Adrenal gland (tissue), 12 donors: ENCODE results near the gene MAP3K14. TPM values are rescaled to one million over a fixed set of nuclear protein-coding genes. Genes with fewer than 3 reads are reported as not detected.

Experiments
- DNase-seq, 7 donors: peaks; one replicate each; pipeline ENCODE4 v3.0.0-alpha.2; 2019 to 2020
- H3K27ac ChIP-seq, 5 donors: fragments of 200-600 bp; sonication (generic) in 4 of 5; 1 replicate in 3 of 5; 2 replicates in 2 of 5; pipeline versions ENCODE4 v1.5.1 to v1.8.0; 2016 to 2020; ENCODE audit warnings: mild to moderate bottlenecking in 1 of 5
- H3K27me3 ChIP-seq: fragments of 200-600 bp; 2 replicates; pipeline ENCODE4 v1.8.0; 2021
- H3K36me3 ChIP-seq, 2 donors: fragments of 200-600 bp; replicated peaks in 1 of 2; 1 replicate in 1 of 2; 2 replicates in 1 of 2; pipeline versions ENCODE4 v1.5.1 to v1.8.0; 2018 to 2022
- H3K4me1 ChIP-seq, 2 donors: fragments of 200-600 bp; replicated peaks in 1 of 2; 1 replicate in 1 of 2; 2 replicates in 1 of 2; pipeline versions ENCODE4 v1.5.1 to v1.8.0; 2018 to 2021
- H3K4me3 ChIP-seq, 4 donors: fragments of 200-600 bp; sonication (generic) in 3 of 4; one replicate each; pipeline ENCODE4 v1.5.1; 2016 to 2018
- H3K9me3 ChIP-seq, 3 donors: fragments of 200-600 bp; sonication (generic) in 1 of 3; replicated peaks in 1 of 3; 1 replicate in 2 of 3; 2 replicates in 1 of 3; pipeline versions ENCODE4 v1.5.1 to v1.8.0; 2016 to 2021
- CTCF ChIP-seq, 6 experiments: fragments of 450-650 bp in 4 of 6; fragments of 200-600 bp in 2 of 6; sonication (generic) in 1 of 6; IDR thresholded peaks; 1 replicate in 5 of 6; 2 replicates in 1 of 6; pipeline versions ENCODE4 v1.5.1 to v1.8.0; 2016 to 2021; ENCODE audit warnings: antibody characterized with exemption in 6 of 6, mild to moderate bottlenecking in 2 of 6, moderate library complexity in 1 of 6
- POLR2A ChIP-seq, 2 donors: fragments of 450-650 bp; IDR thresholded peaks; one replicate each; pipeline ENCODE4 v1.6.1; 2017; ENCODE audit warnings: antibody characterized with exemption in 2 of 2, mild to moderate bottlenecking in 2 of 2, moderate library complexity in 1 of 2
- WGBS, 4 donors: extraction: QIAGEN DNeasy Blood & Tissue Kit in 2 of 4; methylation state at CpG; one replicate each; pipeline versions ENCODE4 v1.1.5 to v1.1.7; 2013 to 2017; 5-methylcytosine and 5-hydroxymethylcytosine counted together
- intact Hi-C, 2 donors: fragments of 100-400 bp; cut with DNase I; formaldehyde crosslinking; loops; one replicate each; pipeline versions ENCODE4 v1.14.1 to v1.15.0; 2022 to 2023
- polyA plus RNA-seq, 3 donors: library from polyadenylated mRNA; stranded (reverse); fragments of 200-250 nt in 2 of 3; fragments of 350-450 nt in 1 of 3; fragmentation: Illumina TruSeq in 1 of 3; extraction: RNeasy Lipid Tissue Mini Kit (QIAGEN cat#74804) in 1 of 3; gene quantifications; one replicate each; pipeline ENCODE4 v1.2.3, GENCODE V29; 2013 to 2014
- total RNA-seq, 9 donors: library from RNA; depleted of rRNA in 4 of 9; stranded (reverse); fragments of >200 nt in 4 of 9; fragments of 120-200 nt in 1 of 9; fragmentation: NEBNext Ultra II Directional in 1 of 9; extraction: Animal tissue kit (Norgen Biotek cat#: 25700) in 1 of 9; gene quantifications; one replicate each; pipeline versions ENCODE4 v1.1.0 to v1.2.4, GENCODE V29; 2013 to 2023
- donor health status: healthy with polysubstance abuse.
- donor health status: Bipolar disorder and iron deficiency.
- donor health status: DM: yes; HTN: yes; CAD: no.
- donor health status: DM: no; HTN: no; CAD: no.
- donor health status: DM: no; HTN: no; CAD: no.
- donor health status: DM: yes; HTN: yes; CAD: no.

Gene MAP3K14
- total and polyA plus RNA-seq, 12 donors = 2.4 to 14.7 (median 7.2) TPM

- DNase-seq = peak in 1 of 7 donors; percentile 23
- intact Hi-C loops = loop anchor here in 1 of 2 donors (5.0 to 10.0 kb wide), 2 partner anchors 163 to 611 kb away; no protein-coding TSS in a partner anchor
- Histone ChIP-seq H3K27me3 (no peaks in the 10 kb centered on the region), H3K36me3 (no peaks in the 10 kb centered on the region), H3K9me3 (no peaks in the 10 kb centered on the region), H3K27ac (peak overlapping the region in 1 of 5 donors; percentile 44), H3K4me3 (no peak overlapping the region), H3K4me1 (peaks cover 0 to 15% of the 10 kb centered on the region in 2 donors)
- TF ChIP-seq POLR2A (IDR thresholded peaks at IDR 0.05) (no peak), CTCF (IDR thresholded peaks at IDR 0.05) (no peak)
- WGBS, 4 donors = 74 to 81% (median 77%) methylated on average over 5 to 12 of the region's 12 CpGs
Observed at GRCh38 chr17:45223539-45224528, 93.0 kb downstream of the MAP3K14 start.

DNA sequence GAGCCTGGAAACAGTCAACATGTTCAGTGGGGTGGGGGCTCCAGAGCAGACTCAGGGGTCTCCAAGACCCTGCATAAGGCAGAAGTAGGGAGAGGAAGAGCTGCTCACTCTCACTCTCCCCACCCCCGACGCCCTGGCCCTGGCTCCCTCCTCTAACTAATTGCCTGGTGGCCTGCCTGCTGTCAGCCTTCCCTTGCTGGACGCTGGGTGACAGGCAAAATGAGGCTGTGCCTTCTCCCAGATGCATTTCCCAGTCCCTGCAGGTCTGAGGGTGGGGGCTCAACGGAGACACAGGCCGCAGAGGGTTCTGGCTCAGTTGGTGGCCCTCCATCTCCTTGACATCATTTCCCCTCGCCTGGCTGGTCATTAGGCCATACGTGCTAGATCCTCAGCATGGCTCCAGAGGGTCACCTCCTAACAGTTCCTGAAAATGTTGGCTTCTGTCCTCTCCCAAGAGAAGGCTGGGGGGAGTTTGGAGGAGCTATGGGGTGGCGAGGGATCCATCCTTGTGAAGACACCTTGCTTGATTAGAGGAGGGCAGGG lies 93.8 kb downstream of the MAP3K14 start:
- WGBS, 4 donors = 57 to 71% (median 68%) methylated on average over 4 to 8 of the region's 8 CpGs
- H3K4me1 ChIP-seq = peaks cover 0 to 14% of the 10 kb centered on the region in 2 donors
- no peak for TF ChIP-seq CTCF (IDR thresholded peaks at IDR 0.05)
- TF ChIP-seq POLR2A (IDR thresholded peaks at IDR 0.05) = no peak
- no peaks in the 10 kb centered on the region for H3K27me3 ChIP-seq
- no peaks in the 10 kb centered on the region for H3K9me3 ChIP-seq
- DNase-seq = peak in 1 of 7 donors; percentile 19
- peak overlapping the region in 1 of 5 donors; percentile 44 for H3K27ac ChIP-seq
- H3K36me3 ChIP-seq = no peaks in the 10 kb centered on the region
- H3K4me3 ChIP-seq = peak overlapping the region in 1 of 4 donors; percentile 79
- intact Hi-C loops = loop anchor here in 1 of 2 donors (5.0 to 10.0 kb wide), 2 partner anchors 164 to 612 kb away; no protein-coding TSS in a partner anchor

GRCh38 chr17:45222289-45222995 lies 94.4 kb downstream of the MAP3K14 start:
- Histone ChIP-seq H3K27ac (peak overlapping the region in 1 of 5 donors; percentile 44), H3K27me3 (no peaks in the 10 kb centered on the region), H3K36me3 (no peaks in the 10 kb centered on the region), H3K4me1 (peaks cover 0 to 8% of the 10 kb centered on the region in 2 donors), H3K9me3 (no peaks in the 10 kb centered on the region), H3K4me3 (peak overlapping the region in 1 of 4 donors; percentile 79)
- TF ChIP-seq CTCF (IDR thresholded peaks at IDR 0.05) (no peak), POLR2A (IDR thresholded peaks at IDR 0.05) (no peak)
- intact Hi-C loops = loop anchor here in 1 of 2 donors (5.0 to 10.0 kb wide), 2 partner anchors 165 to 612 kb away; no protein-coding TSS in a partner anchor
- 23 to 38% (median 32%) methylated on average over 17 to 33 of the region's 33 CpGs for WGBS, 4 donors
- no peak for DNase-seq
